HG03457 (cell line): ENCODE results near the gene WDR45B.

Experiments
- ATAC-seq: cut with Tn5 transposase; IDR thresholded peaks from one replicate; pipeline ENCODE4 v1.9.1; 2021; ENCODE audit warnings: moderate number of reproducible peaks; ENCODE audit not compliant: unreplicated experiment

Gene WDR45B

DNA sequence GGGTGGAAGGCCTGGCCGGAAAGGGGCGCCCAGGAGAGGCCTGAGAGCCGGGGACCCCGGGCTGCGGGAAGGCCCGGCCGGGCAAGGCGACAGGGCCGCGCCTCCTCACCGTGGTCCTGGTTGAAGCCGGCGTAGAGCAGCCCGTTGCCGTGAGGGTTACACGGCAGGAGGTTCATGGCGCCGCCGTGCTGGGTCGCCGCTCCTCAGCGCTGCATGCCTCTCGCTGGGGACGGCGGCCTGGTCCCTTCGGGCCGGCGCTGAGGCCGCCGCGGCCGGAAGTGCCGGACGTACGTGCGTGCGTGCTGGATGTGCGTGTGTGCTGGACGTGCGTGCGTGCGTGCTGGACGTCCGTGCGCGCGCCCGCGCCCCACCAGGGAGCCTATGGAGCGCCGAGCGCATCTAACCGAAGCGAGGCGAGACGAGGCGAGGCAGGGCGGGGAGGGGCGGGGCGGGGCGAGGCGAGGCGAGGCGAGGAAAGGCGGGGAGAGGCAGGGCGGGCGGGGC is at the start of gene WDR45B:
TSS of gene WDR45B (minus strand) at position 280 of the 504 bp plus-strand sequence. CDS start at position 176, 104 bp downstream.
- ATAC-seq = peak; percentile 52

GRCh38 chr17:82697808-82698064 is 49.5 kb upstream of the WDR45B start:
- ATAC-seq = no peak

- no peak for ATAC-seq
Measured at GRCh38 chr17:82696916-82697807, 48.9 kb upstream of the WDR45B start.

DNA sequence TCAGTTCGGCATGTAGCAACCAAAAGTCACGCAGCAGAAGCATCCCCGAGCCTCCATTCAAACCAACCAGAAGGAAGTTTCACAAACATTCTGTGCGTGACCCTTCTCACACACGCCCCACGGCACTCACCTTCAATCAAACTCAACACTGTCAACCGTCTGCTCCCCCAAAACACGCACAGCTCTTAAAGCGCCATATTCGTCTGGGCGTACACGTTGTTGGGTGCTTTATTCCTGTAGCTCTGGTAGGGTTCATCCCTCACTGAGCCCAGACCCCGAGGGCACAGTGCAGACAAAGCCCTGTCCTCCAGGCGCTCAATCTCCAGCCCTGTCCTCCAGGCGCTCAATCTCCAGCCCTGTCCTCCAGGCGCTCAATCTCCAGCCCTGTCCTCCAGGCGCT is 48.0 kb upstream of the WDR45B start:
- ATAC-seq = no peak

- no peak for ATAC-seq
Measured at GRCh38 chr17:82694647-82695046, 46.4 kb upstream of the WDR45B start.

- no peak for ATAC-seq
Measured at GRCh38 chr17:82693168-82693867, 45.1 kb upstream of the WDR45B start.

GRCh38 chr17:82692268-82692667 is 44.0 kb upstream of the WDR45B start:
- ATAC-seq = no peak

- ATAC-seq = no peak
Measured at GRCh38 chr17:82691714-82692113, 43.5 kb upstream of the WDR45B start.

GRCh38 chr17:82690786-82691489 is 42.7 kb upstream of the WDR45B start:
- no peak for ATAC-seq

GRCh38 chr17:82689077-82689476 is 40.8 kb upstream of the WDR45B start:
- ATAC-seq = no peak

GRCh38 chr17:82687871-82688270 is 39.6 kb upstream of the WDR45B start:
- no peak for ATAC-seq

- ATAC-seq = no peak
Measured at GRCh38 chr17:82687375-82687861, 39.2 kb upstream of the WDR45B start.

GRCh38 chr17:82686366-82687324 is 38.4 kb upstream of the WDR45B start:
- no peak for ATAC-seq

DNA sequence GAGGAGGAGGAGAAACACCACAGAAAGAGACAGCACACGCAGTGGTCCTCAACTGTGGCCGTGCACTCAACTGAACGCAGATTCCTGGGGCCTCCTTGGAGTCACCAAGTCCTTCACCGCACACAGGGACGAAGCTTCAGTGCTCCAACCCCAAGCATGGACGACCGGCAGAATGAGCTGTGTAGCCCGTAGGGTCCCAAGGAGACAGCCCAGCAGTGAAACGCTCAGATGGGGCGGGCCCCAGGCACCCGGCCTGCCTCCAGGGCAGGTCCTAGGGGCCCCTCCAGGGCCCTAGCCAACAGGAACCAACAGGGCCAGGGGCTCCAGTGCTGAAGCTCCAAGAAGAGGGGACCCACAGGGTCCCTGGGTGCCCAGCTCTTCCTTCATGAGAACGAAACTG is 37.0 kb upstream of the WDR45B start:
- ATAC-seq = no peak

- ATAC-seq = no peak
Measured at GRCh38 chr17:82684228-82684841, 36.1 kb upstream of the WDR45B start.

DNA sequence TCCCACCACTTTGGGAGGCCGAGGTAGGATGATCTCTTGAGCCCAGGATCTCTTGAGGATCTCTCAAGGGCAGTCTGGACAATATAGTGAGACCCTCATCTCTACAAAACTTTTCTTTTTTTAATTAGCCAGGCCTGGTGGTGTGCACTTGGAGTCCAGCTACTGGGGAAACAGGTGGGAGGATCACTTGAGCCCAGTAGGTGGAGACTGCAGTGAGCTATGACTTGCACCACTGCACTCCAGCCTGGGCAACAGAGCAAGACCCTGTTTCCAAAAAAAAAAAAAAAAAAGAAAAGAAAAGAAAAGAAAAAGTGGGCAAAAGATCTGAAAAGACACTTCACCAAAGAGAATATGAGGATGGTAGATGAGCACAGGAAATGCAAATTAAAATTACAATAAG is 35.3 kb upstream of the WDR45B start:
- ATAC-seq = no peak

- no peak for ATAC-seq
Measured at GRCh38 chr17:82681547-82681946, 33.3 kb upstream of the WDR45B start.

DNA sequence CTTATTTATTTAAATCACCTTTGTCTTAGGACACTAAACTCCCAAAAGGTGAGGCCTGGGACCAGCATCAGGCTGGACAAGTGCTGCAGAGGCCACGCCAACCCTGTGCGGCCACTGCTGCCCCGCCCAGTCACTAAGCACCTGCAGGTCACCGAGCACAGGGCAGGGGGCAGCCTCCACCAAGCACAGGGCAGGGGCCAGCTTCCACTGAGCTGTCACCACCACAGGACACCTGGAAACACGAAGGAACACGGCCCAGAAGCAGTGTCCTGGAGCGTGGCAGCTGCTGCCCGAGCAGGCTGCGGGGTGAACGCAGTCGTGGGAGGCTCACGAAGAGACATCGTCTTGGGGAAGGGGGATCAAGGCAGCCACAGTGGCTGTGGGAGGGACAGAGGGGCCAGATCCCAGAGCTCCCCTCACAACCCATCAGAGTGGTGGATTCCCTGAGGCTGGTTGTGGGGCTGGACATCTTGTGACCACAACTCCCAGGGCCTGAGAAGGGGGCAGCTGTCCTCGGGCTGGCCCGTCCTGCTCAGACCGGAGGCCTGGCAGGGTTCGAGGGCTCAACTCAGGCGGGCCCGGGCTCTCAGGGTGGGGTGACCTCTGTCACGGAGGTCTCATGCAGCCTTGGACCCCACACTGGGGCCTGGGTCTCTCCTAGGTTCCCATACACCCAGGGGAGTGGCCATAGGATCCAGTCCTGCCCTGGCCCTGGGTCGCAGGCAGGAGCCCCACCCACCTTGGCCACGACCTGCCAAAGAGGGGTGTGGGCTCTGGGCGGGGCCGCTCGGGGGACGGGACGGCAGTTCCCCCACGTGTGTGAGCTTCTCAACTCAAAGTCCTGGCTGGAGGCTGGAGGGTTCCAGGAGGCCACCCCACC is 31.6 kb upstream of the WDR45B start:
- ATAC-seq = no peak
